Heart right ventricle (tissue), 16 donors: ENCODE results near the gene UACA. TPM values are rescaled to one million over a fixed set of nuclear protein-coding genes. Genes with fewer than 3 reads are reported as not detected.

Source experiments
- ATAC-seq, 8 donors: fragments of 200-7000 bp; cut with Tn5 transposase; one replicate each; pipeline ENCODE4 v1.9.1; 2020; ENCODE audit warnings: mild to moderate bottlenecking in 8 of 8, moderate library complexity in 8 of 8, moderate number of reproducible peaks in 1 of 8
- DNase-seq, 2 donors: peaks; one replicate each; pipeline ENCODE4 v3.0.0-alpha.2; 2020
- H3K27ac ChIP-seq, 10 donors: fragments of 200-600 bp; sonication (generic) in 2 of 10; one replicate each; pipeline versions ENCODE4 v1.5.0 to v1.8.0; 2020 to 2022; ENCODE audit warnings: mild to moderate bottlenecking in 3 of 10
- H3K27me3 ChIP-seq, 7 donors: fragments of 200-600 bp; one replicate each; pipeline ENCODE4 v1.8.0; 2021 to 2022; ENCODE audit warnings: mild to moderate bottlenecking in 2 of 7
- H3K36me3 ChIP-seq, 9 donors: fragments of 200-600 bp; sonication (generic) in 1 of 9; one replicate each; pipeline versions ENCODE4 v1.5.0 to v1.8.0; 2020 to 2022; ENCODE audit warnings: mild to moderate bottlenecking in 2 of 9
- H3K4me1 ChIP-seq, 9 donors: fragments of 200-600 bp; sonication (generic) in 1 of 9; one replicate each; pipeline versions ENCODE4 v1.5.0 to v1.8.0; 2020 to 2022; ENCODE audit warnings: mild to moderate bottlenecking in 4 of 9
- H3K4me3 ChIP-seq, 10 donors: fragments of 200-600 bp; sonication (generic) in 2 of 10; one replicate each; pipeline versions ENCODE4 v1.5.0 to v1.8.0; 2020 to 2022; ENCODE audit warnings: mild to moderate bottlenecking in 7 of 10, moderate library complexity in 2 of 10
- H3K9me3 ChIP-seq, 11 donors: fragments of 200-600 bp in 10 of 11; sonication (generic) in 2 of 11; one replicate each; pipeline versions ENCODE4 v1.5.0 to v1.8.0; 2013 to 2022; ENCODE audit warnings: mild to moderate bottlenecking in 2 of 11, control low read depth in 1 of 11, moderate library complexity in 1 of 11
- WGBS, 2 donors: extraction: QIAGEN DNeasy Blood & Tissue Kit; methylation state at CpG; one replicate each; pipeline ENCODE4 v1.1.7; 2013; ENCODE audit warnings: inconsistent platforms in 1 of 2; 5-methylcytosine and 5-hydroxymethylcytosine counted together
- intact Hi-C, 10 donors: fragments of 100-400 bp; cut with DNase I; formaldehyde crosslinking; loops; one replicate each; pipeline versions ENCODE4 v1.11.1 to v1.14.2; 2022
- polyA plus RNA-seq, 2 donors: library from polyadenylated mRNA; stranded (reverse); fragments of 200-250 nt; gene quantifications; one replicate each; pipeline ENCODE4 v1.2.3, GENCODE V29; 2013
- total RNA-seq, 10 donors: library from RNA; stranded (reverse); fragmentation: NEBNext Ultra II Directional in 3 of 10; extraction: Animal tissue kit (Norgen Biotek cat#: 25700) in 3 of 10; gene quantifications; one replicate each; pipeline versions ENCODE4 v1.2.1 to v1.2.4, GENCODE V29; 2021 to 2023
- TF ChIP-seq, protein P1 (sequence below), 9 donors: fragments of 200-600 bp; sonication (generic) in 2 of 9; IDR thresholded peaks; one replicate each; pipeline versions ENCODE4 v1.5.0 to v1.8.0; 2021 to 2022; ENCODE audit warnings: antibody characterized with exemption in 9 of 9, mild to moderate bottlenecking in 5 of 9, moderate library complexity in 1 of 9
- donor health status: Arrhythmogenic right ventricular cardiomyopathy.
- donor health status: ischemic (EF 13 %, LVEDD 7.1; RV severe dilation, severe dysfunction).
- donor health status: healthy with polysubstance abuse.
- donor health status: DM: no; HTN: yes; CAD: no.
- donor health status: DM: no; HTN: no; CAD: no.
- donor health status: ischemic (EF 25% LVEDD 6.9; RV normal size, moderate dysfunction).
- donor health status: ischemic (EF 25% LVEDD 5.7; RV mildly dilated, moderate dysfunction).
- donor health status: healthy.
- donor health status: DM: yes; HTN: yes; CAD: no.
- donor health status: Ischemic cardiomyopathy.
- donor health status: ischemic (EF 35%, LVEDD 5.7; RV mildly dilated, moderate dysfunction).
- donor health status: nonischemic (EF 11% LVEDD 7.7; RV severe dilation, severe dysfunction).
- donor health status: DM: yes; HTN: yes; CAD: no.
- donor health status: PGD.
- donor health status: ischemic (EF 29% LVEDD 5.4; RV normal size, mild dysfunction).
- donor health status: nonischemic (EF 23%, LVEDD 6.1; RV moderate dilation, normal function).

Gene UACA
- total and polyA plus RNA-seq, 12 donors: 14.2 to 75.4 (median 47.1) TPM

DNA sequence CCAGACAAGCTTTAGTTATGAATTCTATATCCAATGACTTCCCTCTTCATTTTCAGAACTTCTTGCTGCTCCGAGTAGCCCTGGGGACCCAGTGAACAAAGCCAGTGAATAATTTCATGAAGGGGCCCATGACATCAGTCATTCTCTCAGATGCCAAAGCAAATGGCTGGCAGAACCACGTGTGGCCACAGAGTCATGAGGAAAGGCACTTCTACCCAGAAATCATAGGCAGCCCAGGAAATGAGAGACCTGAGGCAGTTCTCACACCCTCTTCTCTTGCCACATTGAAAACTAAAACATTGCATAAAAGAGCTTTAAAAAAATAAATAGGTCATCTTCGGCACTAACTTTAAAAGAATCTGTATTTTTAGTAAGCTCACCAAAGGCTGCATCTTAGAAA, 4.3 kb upstream of the UACA start:
- intact Hi-C loops: loop anchor here in 2 of 10 donors (5.0 to 10.0 kb wide), 3 partner anchors 45 to 83 kb away; no protein-coding TSS in a partner anchor
- H3K27ac ChIP-seq: peak overlapping the region in 5 of 10 donors; percentile 10 to 75 (median 57)

DNA sequence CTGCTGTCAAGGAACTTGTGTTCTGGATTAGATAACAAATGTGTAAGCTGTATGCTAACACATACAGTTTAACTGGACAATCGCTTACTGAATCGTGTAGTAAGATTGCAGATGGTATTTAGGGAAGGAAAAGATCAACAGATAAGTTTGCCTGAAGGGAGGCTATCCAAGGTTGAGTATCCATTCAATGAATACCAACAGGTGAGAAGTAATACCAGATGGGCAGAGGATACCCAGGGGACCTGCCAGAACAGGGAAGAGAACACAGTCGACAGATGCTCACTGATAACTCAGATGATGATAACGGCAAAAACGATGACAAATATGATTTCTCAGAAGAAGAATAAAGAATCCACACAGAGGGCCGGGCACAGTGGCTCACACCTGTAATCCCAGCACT, 3.2 kb upstream of the UACA start:
- H3K4me3 ChIP-seq: no peak overlapping the region
- ATAC-seq (no peak), DNase-seq (no peak)
- H3K36me3 ChIP-seq: no peaks in the 10 kb centered on the region
- H3K27ac ChIP-seq: peak overlapping the region in 3 of 10 donors; percentile 14 to 100 (median 97)
- intact Hi-C loops: loop anchor here in 2 of 10 donors (5.0 to 10.0 kb wide), 3 partner anchors 46 to 82 kb away; no protein-coding TSS in a partner anchor
- peaks cover 0 to 35% (median 0%) of the 10 kb centered on the region in 7 donors for H3K27me3 ChIP-seq
- WGBS, 2 donors: 58 to 69% methylated on average over 6 of the region's 6 CpGs
- TF ChIP-seq, protein P1, sequence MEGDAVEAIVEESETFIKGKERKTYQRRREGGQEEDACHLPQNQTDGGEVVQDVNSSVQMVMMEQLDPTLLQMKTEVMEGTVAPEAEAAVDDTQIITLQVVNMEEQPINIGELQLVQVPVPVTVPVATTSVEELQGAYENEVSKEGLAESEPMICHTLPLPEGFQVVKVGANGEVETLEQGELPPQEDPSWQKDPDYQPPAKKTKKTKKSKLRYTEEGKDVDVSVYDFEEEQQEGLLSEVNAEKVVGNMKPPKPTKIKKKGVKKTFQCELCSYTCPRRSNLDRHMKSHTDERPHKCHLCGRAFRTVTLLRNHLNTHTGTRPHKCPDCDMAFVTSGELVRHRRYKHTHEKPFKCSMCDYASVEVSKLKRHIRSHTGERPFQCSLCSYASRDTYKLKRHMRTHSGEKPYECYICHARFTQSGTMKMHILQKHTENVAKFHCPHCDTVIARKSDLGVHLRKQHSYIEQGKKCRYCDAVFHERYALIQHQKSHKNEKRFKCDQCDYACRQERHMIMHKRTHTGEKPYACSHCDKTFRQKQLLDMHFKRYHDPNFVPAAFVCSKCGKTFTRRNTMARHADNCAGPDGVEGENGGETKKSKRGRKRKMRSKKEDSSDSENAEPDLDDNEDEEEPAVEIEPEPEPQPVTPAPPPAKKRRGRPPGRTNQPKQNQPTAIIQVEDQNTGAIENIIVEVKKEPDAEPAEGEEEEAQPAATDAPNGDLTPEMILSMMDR (IDR thresholded peaks at IDR 0.05): no peak
- no peaks in the 10 kb centered on the region for H3K9me3 ChIP-seq
- peaks cover 0 to 58% (median 39%) of the 10 kb centered on the region in 9 donors for H3K4me1 ChIP-seq

More for the DNA sequence above, 4.3 kb upstream of the UACA start:
- DNase-seq (no peak), ATAC-seq (no peak)
- H3K4me1 ChIP-seq: peaks cover 0 to 56% (median 33%) of the 10 kb centered on the region in 9 donors
- H3K27me3 ChIP-seq: peaks cover 0 to 25% (median 0%) of the 10 kb centered on the region in 7 donors
- no peaks in the 10 kb centered on the region for H3K36me3 ChIP-seq
- TF ChIP-seq, protein P1 (IDR thresholded peaks at IDR 0.05): no peak
- H3K9me3 ChIP-seq: no peaks in the 10 kb centered on the region
- WGBS, 2 donors: 77 to 83% methylated on average over 3 of the region's 3 CpGs
- peak overlapping the region in 1 of 10 donors; percentile 7 for H3K4me3 ChIP-seq

DNA sequence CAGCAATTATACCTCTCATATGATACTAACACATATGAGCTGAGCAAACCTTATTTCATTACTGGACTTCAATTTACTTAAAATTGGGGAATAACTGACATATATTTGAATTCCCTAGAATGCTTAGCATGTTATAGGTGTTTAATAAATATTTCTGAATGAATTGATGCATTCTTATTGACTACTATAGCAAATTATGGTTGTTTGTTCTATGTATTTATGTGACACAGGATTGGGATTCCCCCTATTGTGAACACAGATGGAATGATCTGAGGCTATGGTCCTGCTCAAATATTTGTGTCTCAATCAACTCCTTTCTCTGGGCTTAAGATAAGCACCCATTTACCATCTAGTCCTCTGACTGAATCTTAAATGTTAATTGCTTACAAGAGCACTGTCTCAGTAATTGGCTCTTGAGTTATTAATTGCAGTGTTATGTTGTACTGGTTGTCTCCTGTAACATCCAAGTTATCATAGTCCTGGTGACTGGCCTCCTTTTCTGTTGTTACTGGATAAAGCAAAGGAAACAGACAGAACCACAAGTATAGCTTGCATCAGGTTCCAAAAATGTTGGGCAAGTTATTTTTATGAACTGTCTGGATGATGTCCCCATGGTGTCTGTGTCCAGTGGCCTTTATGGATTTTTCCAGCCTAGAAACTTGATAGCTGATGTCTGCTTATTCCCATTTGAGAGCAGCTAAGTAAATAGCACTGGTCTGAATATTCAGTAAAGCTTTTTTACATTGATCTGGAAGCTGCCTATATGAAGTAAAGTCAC, 2.3 kb upstream of the UACA start:
- intact Hi-C loops: loop anchor here in 2 of 10 donors (5.0 to 10.0 kb wide), 3 partner anchors 47 to 81 kb away; no protein-coding TSS in a partner anchor
- H3K4me1 ChIP-seq: peaks cover 0 to 63% (median 47%) of the 10 kb centered on the region in 9 donors

More for the DNA sequence above, 2.3 kb upstream of the UACA start:
- no peaks in the 10 kb centered on the region for H3K9me3 ChIP-seq
- no peak for DNase-seq
- H3K4me3 ChIP-seq: no peak overlapping the region
- H3K36me3 ChIP-seq: no peaks in the 10 kb centered on the region
- peak in 2 of 8 donors; percentile 6 to 10 for ATAC-seq
- TF ChIP-seq, protein P1 (IDR thresholded peaks at IDR 0.05): no peak
- peak overlapping the region in 4 of 10 donors; percentile 92 to 100 (median 97) for H3K27ac ChIP-seq
- H3K27me3 ChIP-seq: peaks cover 0 to 37% (median 0%) of the 10 kb centered on the region in 7 donors
